ENCODE measurements around the gene CCDC88C. TPM values are rescaled to one million over a fixed set of nuclear protein-coding genes. Genes with fewer than 3 reads are reported as not detected.
"Not testable (repeated sequence)": the region's sequence is repeated elsewhere in the genome, so short reads cannot be mapped to it uniquely, and the experiment has no call there.

Gene CCDC88C
- total and polyA plus RNA-seq, 3 donors from 2014 or later = 36.5 to 51.3 (median 47.4) TPM

DNA sequence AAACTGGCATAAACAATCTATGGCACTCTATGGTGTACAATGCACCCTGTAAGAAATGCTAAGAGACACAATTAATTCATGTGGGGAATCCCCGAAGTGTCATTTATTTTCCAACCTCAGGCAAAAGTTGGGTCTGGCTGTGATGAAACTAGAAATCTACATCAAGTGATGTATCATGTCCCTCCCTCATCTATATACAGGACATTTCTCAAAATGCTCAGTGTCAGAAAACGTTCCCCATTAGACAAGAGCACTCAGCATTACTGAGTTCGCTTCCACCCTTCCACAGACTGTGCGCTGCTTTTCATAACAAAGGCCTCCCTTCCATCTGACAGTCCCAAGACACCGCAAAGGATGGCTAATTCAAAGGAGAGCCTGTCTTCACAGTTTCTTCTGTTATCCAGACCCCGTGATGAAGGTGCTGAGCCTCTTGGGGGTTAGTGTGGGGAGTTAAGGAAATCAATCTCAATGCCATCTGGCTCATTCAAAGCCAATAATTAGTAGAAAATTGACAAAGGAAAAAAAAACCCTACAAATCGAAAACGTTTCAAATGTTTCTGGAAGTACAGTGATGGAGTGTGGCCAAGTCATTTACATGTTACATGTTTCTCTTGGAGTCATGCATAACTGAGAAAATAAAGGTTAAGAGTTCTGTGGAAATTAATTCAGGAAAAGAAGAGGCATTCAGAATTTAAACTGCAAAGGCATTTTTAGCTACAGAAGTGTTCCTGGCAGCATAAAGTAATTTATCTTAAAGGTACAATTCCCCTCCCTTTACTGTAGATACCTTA, 7.5 kb downstream of the CCDC88C start:
- no peaks in the 10 kb centered on the region for H3K27me3 ChIP-seq
- intact Hi-C loops (cut with DNase I; ENCODE audit: low total_unique reads) = no loop called here
- no peak overlapping the region for H3K4me3 ChIP-seq
- TF ChIP-seq POLR2A (IDR thresholded peaks at IDR 0.05) = no peak
- TF ChIP-seq, protein P1, sequence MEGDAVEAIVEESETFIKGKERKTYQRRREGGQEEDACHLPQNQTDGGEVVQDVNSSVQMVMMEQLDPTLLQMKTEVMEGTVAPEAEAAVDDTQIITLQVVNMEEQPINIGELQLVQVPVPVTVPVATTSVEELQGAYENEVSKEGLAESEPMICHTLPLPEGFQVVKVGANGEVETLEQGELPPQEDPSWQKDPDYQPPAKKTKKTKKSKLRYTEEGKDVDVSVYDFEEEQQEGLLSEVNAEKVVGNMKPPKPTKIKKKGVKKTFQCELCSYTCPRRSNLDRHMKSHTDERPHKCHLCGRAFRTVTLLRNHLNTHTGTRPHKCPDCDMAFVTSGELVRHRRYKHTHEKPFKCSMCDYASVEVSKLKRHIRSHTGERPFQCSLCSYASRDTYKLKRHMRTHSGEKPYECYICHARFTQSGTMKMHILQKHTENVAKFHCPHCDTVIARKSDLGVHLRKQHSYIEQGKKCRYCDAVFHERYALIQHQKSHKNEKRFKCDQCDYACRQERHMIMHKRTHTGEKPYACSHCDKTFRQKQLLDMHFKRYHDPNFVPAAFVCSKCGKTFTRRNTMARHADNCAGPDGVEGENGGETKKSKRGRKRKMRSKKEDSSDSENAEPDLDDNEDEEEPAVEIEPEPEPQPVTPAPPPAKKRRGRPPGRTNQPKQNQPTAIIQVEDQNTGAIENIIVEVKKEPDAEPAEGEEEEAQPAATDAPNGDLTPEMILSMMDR (IDR thresholded peaks at IDR 0.05) = no peak
- H3K36me3 ChIP-seq (ENCODE audit: low read depth, missing control alignments) = no peaks in the 10 kb centered on the region
- H3K9me3 ChIP-seq = no peaks in the 10 kb centered on the region
- H3K27ac ChIP-seq = no peak overlapping the region
- 70% methylated on average over 8 of the region's 8 CpGs for WGBS, 2 donors
- no peaks in the 10 kb centered on the region for H3K4me1 ChIP-seq
- DNase-seq = no peak

DNA sequence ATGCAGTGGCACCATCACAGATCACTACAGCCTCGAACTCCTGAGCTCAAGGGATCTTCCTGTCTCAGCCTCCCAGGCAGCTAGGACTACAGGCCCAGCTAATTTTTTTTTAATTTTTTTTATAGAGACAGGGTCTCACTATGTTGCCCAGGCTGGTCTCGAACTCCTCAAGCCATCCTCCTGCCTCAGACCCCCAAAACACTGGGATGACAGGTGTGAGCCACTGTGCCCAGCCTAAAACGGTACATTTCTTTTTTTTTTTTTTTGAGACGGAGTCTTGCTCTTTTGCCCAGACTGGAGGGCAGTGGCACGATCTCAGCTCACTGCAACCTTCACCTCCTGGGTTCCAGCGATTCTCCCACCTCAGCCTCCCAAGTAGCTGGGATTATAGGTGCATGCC, 8.4 kb downstream of the CCDC88C start:
- H3K4me3 ChIP-seq; H3K27ac ChIP-seq; DNase-seq; H3K4me1 ChIP-seq; intact Hi-C loops (cut with DNase I; ENCODE audit: low total_unique reads); H3K36me3 ChIP-seq (ENCODE audit: low read depth, missing control alignments); H3K27me3 ChIP-seq; H3K9me3 ChIP-seq: not testable (repeated sequence)
- WGBS, 2 donors = 90 to 95% methylated on average over 6 of the region's 6 CpGs

DNA sequence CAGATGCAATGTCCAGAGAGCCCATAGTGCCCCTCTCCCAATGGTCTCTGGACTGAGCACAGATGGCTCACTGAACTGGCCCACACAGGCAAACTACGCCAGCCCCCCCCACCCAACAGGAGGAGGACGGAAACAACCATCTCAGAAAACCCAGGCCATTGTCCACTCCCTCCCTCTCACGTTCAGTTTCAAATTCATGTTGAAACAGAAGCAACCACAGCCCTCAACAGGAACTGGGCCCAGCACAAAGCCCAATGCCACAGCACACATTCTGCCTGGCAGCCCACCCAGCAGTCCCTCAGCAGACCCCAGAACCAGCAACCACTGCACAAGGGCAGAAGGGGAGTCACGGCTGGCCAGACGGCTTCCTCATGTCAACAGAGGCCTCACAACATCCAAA, 10.6 kb downstream of the CCDC88C start:
- Histone ChIP-seq H3K4me1 (peaks cover 11% of the 10 kb centered on the region), H3K27ac (no peak overlapping the region), H3K9me3 (no peaks in the 10 kb centered on the region), H3K27me3 (no peaks in the 10 kb centered on the region), H3K36me3 (ENCODE audit: low read depth, missing control alignments) (no peaks in the 10 kb centered on the region), H3K4me3 (no peak overlapping the region)
- no peak for DNase-seq
- no peak for TF ChIP-seq POLR2A (IDR thresholded peaks at IDR 0.05)
- 87 to 95% methylated on average over 3 to 5 of the region's 5 CpGs for WGBS, 2 donors
- intact Hi-C loops (cut with DNase I; ENCODE audit: low total_unique reads) = no loop called here

DNA sequence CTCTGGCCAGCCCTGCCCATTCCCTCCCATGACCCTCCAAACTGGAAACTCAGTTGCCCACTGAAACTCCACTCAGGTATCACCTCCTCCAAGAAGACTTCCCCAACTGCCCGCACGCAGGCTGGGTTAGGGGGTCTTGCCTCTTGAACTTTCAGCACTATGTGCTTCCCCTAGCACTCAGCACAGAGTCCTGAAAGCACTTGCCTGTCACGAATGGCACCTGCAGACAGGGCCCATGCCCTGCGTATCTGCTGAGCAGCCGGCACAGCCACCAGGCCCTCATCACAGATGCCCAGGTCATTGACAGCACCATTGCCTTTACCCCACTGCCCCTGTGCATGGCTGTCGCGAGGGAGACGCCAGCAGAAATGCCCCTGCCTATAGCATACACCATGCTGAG, 11.2 kb downstream of the CCDC88C start:
- Histone ChIP-seq H3K27me3 (no peaks in the 10 kb centered on the region), H3K4me1 (peaks cover 11% of the 10 kb centered on the region), H3K9me3 (no peaks in the 10 kb centered on the region), H3K36me3 (ENCODE audit: low read depth, missing control alignments) (no peaks in the 10 kb centered on the region), H3K27ac (no peak overlapping the region), H3K4me3 (no peak overlapping the region)
- no peak for DNase-seq
- no peak for TF ChIP-seq POLR2A (IDR thresholded peaks at IDR 0.05)
- TF ChIP-seq, protein P1 (IDR thresholded peaks at IDR 0.05) = no peak
- WGBS, 2 donors = 95 to 98% methylated on average over 7 to 8 of the region's 8 CpGs
- intact Hi-C loops (cut with DNase I; ENCODE audit: low total_unique reads) = no loop called here

DNA sequence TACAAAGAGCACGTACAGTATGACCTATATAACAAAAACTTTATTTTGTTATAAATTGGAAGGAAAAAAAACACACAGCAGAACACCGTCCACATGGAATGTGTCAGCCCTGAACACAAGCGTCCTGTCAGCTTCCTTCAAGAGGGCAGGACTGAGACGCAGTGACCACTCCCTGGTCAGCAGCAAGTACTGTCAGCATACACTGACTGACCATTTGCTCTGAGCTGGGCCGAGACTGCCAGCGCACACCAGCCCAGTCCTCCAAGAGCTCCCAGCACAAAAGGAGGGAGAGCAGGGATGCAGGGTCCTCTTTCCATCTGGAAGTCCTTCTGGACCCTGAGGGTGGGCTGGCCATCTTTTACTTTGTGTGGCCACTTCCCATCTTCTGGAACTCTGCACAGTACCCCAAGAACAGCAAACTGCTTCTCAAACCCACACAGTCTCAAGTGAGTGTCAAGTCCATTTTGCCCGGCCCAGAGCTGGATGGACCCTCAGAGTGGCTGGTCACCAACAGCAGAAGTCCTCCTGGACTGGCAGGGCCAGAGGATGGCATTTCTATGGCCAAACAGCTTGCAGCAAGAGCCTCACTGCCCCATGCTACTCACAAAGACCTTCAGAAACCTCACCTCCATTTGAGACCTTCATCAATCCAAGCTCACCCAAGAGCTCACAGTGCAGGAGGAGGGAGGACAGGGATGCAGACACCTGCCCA, 11.7 kb downstream of the CCDC88C start:
- no peak for DNase-seq
- H3K27ac ChIP-seq = no peak overlapping the region
- TF ChIP-seq POLR2A (IDR thresholded peaks at IDR 0.05) = no peak
- peaks cover 11% of the 10 kb centered on the region for H3K4me1 ChIP-seq
- no peaks in the 10 kb centered on the region for H3K9me3 ChIP-seq
- no peaks in the 10 kb centered on the region for H3K36me3 ChIP-seq (ENCODE audit: low read depth, missing control alignments)
- 76% methylated on average over 7 of the region's 7 CpGs for WGBS, 2 donors
- H3K4me3 ChIP-seq = no peak overlapping the region
- no peaks in the 10 kb centered on the region for H3K27me3 ChIP-seq
- intact Hi-C loops (cut with DNase I; ENCODE audit: low total_unique reads) = no loop called here

DNA sequence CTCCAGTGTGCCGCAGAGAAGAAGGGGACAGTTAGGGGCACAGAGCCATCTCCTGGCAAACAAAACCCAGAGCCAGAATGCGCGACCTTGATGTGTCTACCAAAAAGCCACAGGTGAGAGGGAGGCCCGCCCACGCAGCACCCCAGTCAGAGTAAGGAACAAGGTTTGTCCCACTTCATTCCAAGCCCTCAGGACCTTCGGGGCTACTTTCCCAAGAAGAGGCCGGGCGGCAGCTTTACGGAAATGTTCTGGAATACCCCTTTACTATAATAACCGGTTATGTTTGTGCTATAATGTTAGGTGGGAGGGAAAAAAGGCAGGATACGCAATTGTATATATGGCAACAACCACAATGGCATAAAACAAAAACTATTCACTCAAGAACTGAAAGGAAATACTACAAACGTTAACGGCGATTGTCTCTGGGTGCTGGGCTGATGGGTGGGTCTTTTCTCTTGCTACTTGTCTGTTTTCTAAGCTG, 12.3 kb downstream of the CCDC88C start:
- DNase-seq = no peak
- no peak for TF ChIP-seq POLR2A (IDR thresholded peaks at IDR 0.05)
- TF ChIP-seq, protein P1 (IDR thresholded peaks at IDR 0.05) = no peak
- Histone ChIP-seq H3K27me3 (no peaks in the 10 kb centered on the region), H3K4me3 (no peak overlapping the region), H3K4me1 (peaks cover 17% of the 10 kb centered on the region), H3K9me3 (no peaks in the 10 kb centered on the region), H3K27ac (no peak overlapping the region), H3K36me3 (ENCODE audit: low read depth, missing control alignments) (no peaks in the 10 kb centered on the region)
- intact Hi-C loops (cut with DNase I; ENCODE audit: low total_unique reads) = no loop called here
- WGBS, 2 donors = 84 to 87% methylated on average over 12 to 14 of the region's 14 CpGs
